ENCODE measurements around the gene SPP2. TPM values are rescaled to one million over a fixed set of nuclear protein-coding genes. Genes with fewer than 3 reads are reported as not detected.

SPP2 gene
- total and polyA plus RNA-seq, 2 of the 8 experiments (the other 6 are each of a cell fraction or from before 2014, with no cell fraction given) = not detected

- no peak for TF ChIP-seq FOSL1 (IDR thresholded peaks at IDR 0.05; ENCODE audit: insufficient read depth, low read depth, low read length)
- no peak for TF ChIP-seq KDM5A (IDR thresholded peaks at IDR 0.05; ENCODE audit: low read length)
- no peak for TF ChIP-seq CTCF (IDR thresholded peaks at IDR 0.05; ENCODE audit: control extremely low read depth in 1 of 3, insufficient read depth in 1 of 3, low read depth in 1 of 3, low read length in 3 of 3)
- TF ChIP-seq SRF (IDR thresholded peaks at IDR 0.05; ENCODE audit: low read depth, low read length) = no peak
- TF ChIP-seq HDAC2 (IDR thresholded peaks at IDR 0.05; ENCODE audit: borderline replicate concordance in 1 of 2, low read depth in 2 of 2, low read length in 2 of 2) = no peak
- TF ChIP-seq SIRT6 (IDR thresholded peaks at IDR 0.05; ENCODE audit: low read length) = no peak
Observed at GRCh38 chr2:234051374-234052070, 1.0 kb downstream of the SPP2 start (continued).

All from H1 (cell line).